Activated CD4-positive, alpha-beta T cell treated with anti-CD3 and anti-CD28 coated beads for 48 hours (primary cell): ENCODE data around the gene CDRT15L2.
"Not testable (repeated sequence)": the region's sequence is repeated elsewhere in the genome, so short reads cannot be mapped to it uniquely, and the experiment has no call there.

Experiments
- DNase-seq: peaks from one replicate; pipeline ENCODE4 v3.0.0-alpha.2; 2020

CDRT15L2 gene

DNA sequence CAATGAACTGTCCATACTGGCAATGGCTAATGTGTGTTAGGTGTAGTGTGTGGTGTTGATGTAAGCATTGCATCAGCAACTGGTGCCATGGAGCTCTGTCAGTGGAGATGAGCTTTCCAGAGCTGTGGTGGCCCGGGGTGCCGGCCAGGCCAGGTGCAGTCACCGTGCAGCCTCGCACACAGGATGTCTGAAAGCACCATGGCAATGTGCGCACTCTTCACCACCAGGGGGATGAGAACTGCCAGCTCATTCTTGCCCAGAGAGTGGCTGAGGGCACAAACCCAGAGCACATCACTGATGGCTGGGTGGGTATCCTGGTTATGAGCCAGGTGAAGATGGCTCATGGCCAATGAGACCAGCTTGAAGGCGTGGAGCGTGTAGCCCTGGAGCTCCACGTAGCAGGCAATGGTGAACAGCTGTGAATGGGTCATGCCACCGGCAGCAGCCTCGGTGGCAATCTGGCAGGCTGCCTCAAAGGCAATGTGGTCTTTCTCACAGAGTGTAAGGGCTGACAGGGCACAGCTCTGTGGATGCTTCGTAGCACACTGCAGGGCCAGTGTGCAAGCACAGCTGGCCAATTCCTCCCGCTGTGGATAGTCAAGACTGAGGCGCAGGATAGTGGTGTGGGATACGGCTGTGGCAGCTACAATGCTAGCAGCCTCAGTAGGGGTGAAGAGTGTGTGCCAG, 4.5 kb downstream of the CDRT15L2 start:
- not testable (repeated sequence) for DNase-seq

DNA sequence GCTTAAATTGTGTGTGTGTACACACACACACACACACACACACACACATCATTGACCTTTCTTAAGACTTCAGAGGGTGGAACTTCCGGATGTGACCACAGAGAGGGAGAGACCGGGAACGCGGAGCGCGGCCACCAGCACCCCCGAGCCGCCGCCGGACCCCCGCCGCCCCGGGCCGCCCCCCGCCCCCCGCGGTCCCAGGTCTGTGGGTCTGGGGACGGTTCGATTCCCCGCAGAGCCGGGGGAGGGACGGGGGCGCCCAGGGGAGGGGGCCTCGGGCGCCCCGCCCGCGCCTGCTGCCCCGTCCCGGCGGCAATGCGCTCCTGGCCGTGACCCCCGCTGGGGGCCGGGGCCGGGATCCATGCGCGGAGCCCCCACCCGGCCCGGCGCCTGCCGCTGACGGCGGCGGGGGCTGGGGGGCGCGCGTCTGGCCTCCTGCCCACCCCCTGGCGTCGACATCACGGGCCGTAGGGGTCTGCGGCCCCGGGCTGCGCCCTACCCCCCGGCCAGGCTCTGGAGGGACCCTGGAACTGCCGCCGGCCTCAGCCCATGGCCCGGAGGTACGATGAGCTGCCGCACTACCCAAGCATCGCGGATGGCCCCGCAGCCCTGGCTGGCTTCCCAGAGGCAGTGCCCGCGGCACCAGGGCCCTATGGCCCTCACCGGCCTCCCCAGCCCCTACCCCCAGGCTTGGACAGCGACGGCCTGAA, 9.4 kb downstream of the CDRT15L2 start:
- DNase-seq, result not testable (repeated sequence)

DNA sequence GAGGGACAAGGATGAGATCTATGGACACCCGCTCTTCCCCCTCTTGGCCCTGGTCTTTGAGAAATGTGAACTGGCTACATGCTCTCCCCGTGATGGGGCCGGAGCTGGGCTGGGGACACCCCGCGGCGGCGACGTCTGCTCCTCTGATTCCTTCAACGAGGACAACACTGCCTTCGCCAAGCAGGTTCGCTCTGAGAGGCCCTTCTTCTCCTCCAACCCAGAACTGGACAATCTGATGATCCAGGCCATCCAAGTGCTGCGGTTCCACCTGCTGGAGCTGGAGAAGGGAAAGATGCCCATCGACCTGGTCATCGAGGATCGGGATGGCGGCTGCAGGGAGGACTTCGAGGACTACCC, 9.9 kb downstream of the CDRT15L2 start:
- not testable (repeated sequence) for DNase-seq

DNA sequence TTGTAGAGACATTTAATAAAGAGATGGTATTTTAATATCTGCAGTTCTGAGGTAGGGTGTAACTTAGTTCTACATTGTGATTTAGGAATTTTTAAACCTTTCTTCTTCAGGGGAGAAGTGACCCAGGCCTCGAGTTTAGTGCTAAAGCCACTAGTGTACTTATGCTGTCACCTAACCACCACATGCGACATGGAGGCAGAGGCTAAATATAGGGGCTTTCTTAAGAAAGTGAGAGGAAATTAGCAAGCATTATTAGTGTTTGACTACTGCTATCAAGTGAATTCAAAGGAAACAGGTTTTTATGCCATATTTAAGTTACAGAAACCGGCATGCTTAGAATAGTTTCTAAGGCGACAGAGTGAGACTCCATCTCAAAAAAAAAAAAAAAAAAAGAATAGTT, 11.5 kb downstream of the CDRT15L2 start:
- DNase-seq, result not testable (repeated sequence)

DNA sequence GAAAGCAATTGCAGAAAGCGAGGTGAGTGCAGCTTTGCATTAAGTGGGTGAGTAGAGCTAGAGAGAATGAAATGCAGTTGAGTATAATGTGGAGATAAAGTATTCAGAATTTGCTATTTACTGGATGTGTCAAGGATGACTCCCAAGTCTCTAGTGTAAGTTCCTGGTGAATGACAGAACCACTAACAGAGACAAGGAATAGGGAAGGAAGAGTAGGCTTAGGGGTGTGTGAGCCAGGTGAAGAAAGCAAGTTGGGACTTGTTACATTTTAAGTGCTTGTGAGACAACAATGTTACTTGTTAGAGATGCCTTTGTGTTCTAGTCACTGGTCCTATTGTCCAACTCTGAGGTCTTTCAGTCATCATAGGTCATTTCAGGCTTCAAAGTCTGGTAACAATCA, 26.0 kb downstream of the CDRT15L2 start:
- not testable (repeated sequence) for DNase-seq

DNA sequence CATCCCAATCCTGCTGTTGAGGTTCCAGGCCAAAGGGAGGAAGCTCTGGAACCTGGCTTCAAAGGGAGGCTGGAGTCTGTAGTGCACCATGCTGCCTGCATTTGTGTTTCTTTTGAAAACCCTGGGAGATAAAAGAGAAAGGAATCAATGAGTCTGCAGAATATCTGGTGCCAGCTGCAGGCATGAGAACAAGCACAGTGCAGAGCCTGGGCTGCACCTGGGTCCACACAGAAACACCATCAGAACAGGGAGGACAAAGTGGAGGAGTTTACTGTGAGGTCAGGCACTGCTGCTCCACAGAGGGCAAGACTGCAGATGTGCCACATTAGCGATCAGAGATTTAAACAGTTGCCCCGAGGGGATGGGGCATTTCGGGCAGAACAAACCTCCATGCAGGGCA, 30.0 kb downstream of the CDRT15L2 start:
- DNase-seq, result not testable (repeated sequence)

DNA sequence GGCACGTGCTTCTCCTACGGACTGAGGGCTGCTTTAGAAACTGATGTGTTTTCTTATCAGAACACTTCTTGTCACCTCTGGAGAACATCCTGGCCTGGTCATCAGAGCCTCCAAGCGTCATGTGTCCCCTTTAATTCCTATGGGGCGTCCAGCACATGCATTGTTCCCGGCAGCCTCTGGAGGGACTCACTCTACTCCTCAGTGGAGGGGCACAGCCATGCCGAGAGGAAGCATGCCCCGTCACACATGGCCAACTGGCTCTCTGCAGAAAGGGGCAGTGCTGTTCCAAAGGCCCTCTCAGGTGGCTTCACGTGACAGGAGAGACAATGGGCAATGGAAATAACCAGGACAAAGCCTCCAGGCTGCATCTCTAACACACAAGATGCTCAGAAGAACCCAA, 31.8 kb downstream of the CDRT15L2 start:
- no peak for DNase-seq

DNA sequence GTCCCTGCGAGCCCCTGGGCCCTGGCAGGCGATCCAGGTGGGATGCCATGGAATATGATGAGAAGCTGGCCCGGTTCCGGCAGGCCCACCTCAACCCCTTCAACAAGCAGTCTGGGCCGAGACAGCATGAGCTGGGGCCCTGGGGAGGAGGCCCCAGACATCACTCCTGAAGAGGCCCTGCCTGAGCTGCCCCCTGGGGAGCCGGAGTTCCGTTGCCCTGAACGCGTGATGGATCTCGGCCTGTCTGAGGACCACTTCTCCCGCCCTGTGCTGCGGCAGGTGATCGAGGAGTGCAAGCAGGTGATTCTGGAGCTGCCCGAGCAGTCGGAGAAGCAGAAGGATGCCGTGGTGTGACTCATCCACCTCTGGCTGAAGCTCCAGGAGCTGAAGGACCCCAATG, 33.1 kb downstream of the CDRT15L2 start:
- DNase-seq, result no peak

DNA sequence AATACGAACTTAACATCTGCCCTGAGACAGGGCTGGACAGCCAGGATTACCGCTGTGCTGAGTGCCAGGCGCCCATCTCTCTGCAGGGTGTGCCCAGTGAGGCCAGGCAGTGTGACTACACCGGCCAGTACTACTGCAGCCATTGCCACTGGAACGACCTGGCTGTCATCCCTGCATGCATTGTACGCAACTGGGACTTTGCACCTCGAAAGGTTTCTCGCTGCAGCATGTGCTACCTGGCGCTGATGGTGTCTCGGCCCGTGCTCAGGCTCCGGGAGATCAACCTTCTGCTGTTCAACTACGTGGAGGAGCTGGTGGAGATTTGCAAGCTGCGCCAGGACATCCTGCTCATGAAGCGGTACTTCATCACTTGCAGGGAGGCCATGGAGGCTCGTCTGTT, 33.7 kb downstream of the CDRT15L2 start:
- DNase-seq, result no peak

DNA sequence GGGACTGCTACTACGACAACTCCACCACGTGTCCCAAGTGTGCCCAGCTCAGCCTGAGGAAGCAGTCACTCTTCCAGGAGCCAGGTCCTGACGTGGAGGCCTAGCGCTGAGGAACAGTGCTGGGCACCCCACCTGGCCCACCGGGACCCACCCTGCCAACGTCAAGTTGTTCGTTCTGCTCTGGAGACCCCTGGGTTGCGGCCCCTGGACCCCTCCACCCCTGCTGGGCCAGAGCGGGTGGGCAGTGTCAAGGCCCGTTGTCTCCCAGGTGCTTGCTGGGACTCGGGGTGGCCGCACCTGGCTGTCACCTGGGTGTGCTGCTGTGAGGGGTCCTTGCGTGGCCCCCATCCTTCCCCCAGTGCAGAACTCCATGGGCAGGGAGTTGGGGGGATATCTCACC, 34.4 kb downstream of the CDRT15L2 start:
- no peak for DNase-seq

DNA sequence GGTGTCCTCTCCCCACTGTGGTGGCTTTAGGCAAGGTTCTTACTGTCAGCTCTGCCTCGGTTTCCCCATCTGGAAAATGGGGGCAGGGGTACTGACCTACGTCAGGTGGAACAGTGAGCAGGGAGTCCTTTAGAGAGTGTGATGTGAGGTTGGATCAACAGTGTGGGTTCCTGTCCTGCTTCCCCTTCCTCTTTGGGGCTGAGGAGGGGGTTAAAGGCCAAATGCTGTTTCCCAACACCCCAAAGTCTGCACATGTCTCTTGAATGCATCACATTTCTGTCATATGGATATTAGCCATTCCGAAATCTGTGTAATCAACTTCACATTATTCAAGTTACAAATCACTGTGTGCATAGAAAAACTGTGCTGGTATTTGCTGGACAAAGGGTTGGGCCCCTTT, 35.9 kb downstream of the CDRT15L2 start:
- not testable (repeated sequence) for DNase-seq
